HG02970 (cell line): ENCODE data around the gene NT5C.

ENCODE experiments used
- ATAC-seq: cut with Tn5 transposase; IDR thresholded peaks from one replicate; pipeline ENCODE4 v1.9.1; 2021; ENCODE audit warnings: mild to moderate bottlenecking, moderate library complexity, moderate number of reproducible peaks; ENCODE audit not compliant: unreplicated experiment, low FRiP score

The NT5C gene

GRCh38 chr17:75124041-75124818 lies 7.3 kb downstream of the NT5C start:
- no peak for ATAC-seq

GRCh38 chr17:75118307-75118706 lies 13.2 kb downstream of the NT5C start:
- no peak for ATAC-seq

GRCh38 chr17:75116737-75117136 lies 14.8 kb downstream of the NT5C start:
- no peak for ATAC-seq

- no peak for ATAC-seq
Measured at GRCh38 chr17:75115555-75115954, 16.0 kb downstream of the NT5C start.

GRCh38 chr17:75114552-75115314 lies 16.8 kb downstream of the NT5C start:
- no peak for ATAC-seq

GRCh38 chr17:75113798-75114551 lies 17.6 kb downstream of the NT5C start:
- ATAC-seq: no peak

GRCh38 chr17:75111777-75112335 lies 19.7 kb downstream of the NT5C start:
- no peak for ATAC-seq

GRCh38 chr17:75110234-75110937 lies 21.2 kb downstream of the NT5C start:
- no peak for ATAC-seq

GRCh38 chr17:75109407-75110233 lies 21.9 kb downstream of the NT5C start, which contains the start of gene ARMC7:
ARMC7 (plus strand) TSS chr17:75109969; CDS start chr17:75110289, 320 bp downstream.
- no peak for ATAC-seq

GRCh38 chr17:75109046-75109406 lies 22.5 kb downstream of the NT5C start:
- ATAC-seq: no peak

- ATAC-seq: no peak
Measured at GRCh38 chr17:75108193-75108592, 23.3 kb downstream of the NT5C start.

- no peak for ATAC-seq
Measured at GRCh38 chr17:75105126-75106080, 26.1 kb downstream of the NT5C start.

- no peak for ATAC-seq
Measured at GRCh38 chr17:75103601-75104554, 27.7 kb downstream of the NT5C start.

- ATAC-seq: no peak
Measured at GRCh38 chr17:75102385-75102821, 29.1 kb downstream of the NT5C start.

GRCh38 chr17:75099881-75100595 lies 31.5 kb downstream of the NT5C start:
- ATAC-seq: no peak

GRCh38 chr17:75098861-75099260 lies 32.7 kb downstream of the NT5C start:
- ATAC-seq: no peak
